Measurements from ENCODE around the gene JAG2.

JAG2 gene

GRCh38 chr14:105167303-105168092 lies 1.1 kb downstream of the JAG2 start:
- POLR2A ChIA-PET = no interaction called here
- Histone ChIP-seq H3K4me1 (ENCODE audit: control insufficient read depth, insufficient read depth, low read length) (peaks cover 8% of the 10 kb centered on the region; the same call in 1 of the 2 replicates), H3K4me3 (ENCODE audit: low read depth, low read length) (peak overlapping the region; percentile 52)
- TF ChIP-seq ZNF776 (tag by site-specific recombination; IDR thresholded peaks at IDR 0.05; ENCODE audit: borderline replicate concordance) = no peak
- TF ChIP-seq SP7 (tag by site-specific recombination; IDR thresholded peaks at IDR 0.05) = peak; percentile 32; the same call in 1 of the 2 replicates
- TF ChIP-seq SP2 (tag by site-specific recombination; IDR thresholded peaks at IDR 0.05) = peak; percentile 26; the same call in 1 of the 2 replicates
- no peak for TF ChIP-seq ZNF404 (tag by site-specific recombination; IDR thresholded peaks at IDR 0.05)
- no peak for TF ChIP-seq ZNF623 (tag by site-specific recombination; IDR thresholded peaks at IDR 0.05)
- no peak for TF ChIP-seq ZSCAN23 (tag by site-specific recombination; IDR thresholded peaks at IDR 0.05)
- no peak for TF ChIP-seq ZNF280D (tag by site-specific recombination; IDR thresholded peaks at IDR 0.05)
- no peak for TF ChIP-seq ZNF426 (tag by site-specific recombination; IDR thresholded peaks at IDR 0.05)
- no peak for TF ChIP-seq ZNF184 (tag by site-specific recombination; IDR thresholded peaks at IDR 0.05)
- no peak for TF ChIP-seq SCRT2 (tag by site-specific recombination; IDR thresholded peaks at IDR 0.05)
- no peak for TF ChIP-seq TSHZ1 (tag by site-specific recombination; IDR thresholded peaks at IDR 0.05; ENCODE audit: borderline replicate concordance)
- no peak for TF ChIP-seq ZNF391 (tag by site-specific recombination; IDR thresholded peaks at IDR 0.05; ENCODE audit: borderline replicate concordance, low read depth)
- no peak for TF ChIP-seq ZNF341 (tag by site-specific recombination; IDR thresholded peaks at IDR 0.05; ENCODE audit: low read depth)
- peak; percentile 13; the same call in 1 of the 2 replicates for TF ChIP-seq WT1 (tag by site-specific recombination; IDR thresholded peaks at IDR 0.05)
- peak; percentile 80 for TF ChIP-seq ZFHX2 (tag by site-specific recombination; conservative IDR thresholded peaks at IDR 0.05)
- TF ChIP-seq ZNF768 (tag by site-specific recombination; IDR thresholded peaks at IDR 0.05) = no peak
- no peak for TF ChIP-seq TCF7L2 (IDR thresholded peaks at IDR 0.05; ENCODE audit: borderline replicate concordance, low read depth, low read length)
- TF ChIP-seq ZNF398 (tag by site-specific recombination; IDR thresholded peaks at IDR 0.05) = peak; percentile 41; the same call in 1 of the 2 replicates
- no peak for TF ChIP-seq ZNF354C (tag by site-specific recombination; IDR thresholded peaks at IDR 0.05; ENCODE audit: borderline replicate concordance, low read depth)
- TF ChIP-seq ZNF266 (tag by site-specific recombination; IDR thresholded peaks at IDR 0.05; ENCODE audit: low read depth) = no peak
- no peak for TF ChIP-seq ZNF16 (tag by site-specific recombination; IDR thresholded peaks at IDR 0.05; ENCODE audit: low read depth)
- peak; percentile 85 for TF ChIP-seq ZBTB8A (tag by site-specific recombination; IDR thresholded peaks at IDR 0.05)
- peak; percentile 80; the same call in 1 of the 2 replicates for TF ChIP-seq KLF8 (tag by site-specific recombination; IDR thresholded peaks at IDR 0.05)
- TF ChIP-seq HOXD13 (CRISPR knock-in tag; IDR thresholded peaks at IDR 0.05; ENCODE audit: borderline replicate concordance) = no peak
- 0 out of 2 replicates have a peak, but pooled peaks have one; percentile 23 for TF ChIP-seq ZXDB (tag by site-specific recombination; IDR thresholded peaks at IDR 0.05)
- peak; percentile 45; the same call in 1 of the 2 replicates for TF ChIP-seq ZBTB20 (tag by site-specific recombination; IDR thresholded peaks at IDR 0.05)
- TF ChIP-seq ZBTB26 (tag by site-specific recombination; optimal IDR thresholded peaks at IDR 0.05) = peak; percentile 86

More at GRCh38 chr14:105167303-105168092, 1.1 kb downstream of the JAG2 start:
- CTCF ChIA-PET = interaction anchor here (0.7 to 3.7 kb wide), 4 partner anchors 8 to 80 kb away, joined by 3 to 18 read pairs (median 4); partner anchors contain the start of gene NUDT14
- Histone ChIP-seq H3K36me3 (ENCODE audit: control insufficient read depth in 2 of 2, insufficient read depth in 1 of 2, low read length in 2 of 2) (peaks cover 0 to 4% of the 10 kb centered on the region in 2 experiments; a peak in 1 of 3 replicates), H3K27ac (ENCODE audit: extremely low read depth, low read depth, low read length) (peak overlapping the region; percentile 56; the same call in 1 of the 2 replicates), H3K9me3 (ENCODE audit: control insufficient read depth, insufficient read depth, low read depth, low read length) (no peaks in the 10 kb centered on the region)
